ENCODE measurements around the gene PDHA2. TPM values are rescaled to one million over a fixed set of nuclear protein-coding genes. Genes with fewer than 3 reads are reported as not detected.

PDHA2 gene
- total RNA-seq, 1 donor from 2014 or later: not detected

GRCh38 chr4:95869961-95870500, 30.1 kb downstream of the PDHA2 start:
- DNase-seq: no peak
- no peak overlapping the region for H3K4me3 Mint-ChIP-seq

GRCh38 chr4:95877636-95878035, 37.7 kb downstream of the PDHA2 start:
- DNase-seq: no peak
- no peaks in the 10 kb centered on the region for H3K9me3 Mint-ChIP-seq
- no peaks in the 10 kb centered on the region for H3K36me3 Mint-ChIP-seq (ENCODE audit: low read depth)
- intact Hi-C loops (cut with micrococcal nuclease): no loop called here
- no peaks in the 10 kb centered on the region for H3K27me3 Mint-ChIP-seq
- H3K4me3 Mint-ChIP-seq: no peak overlapping the region
- no peak overlapping the region for H3K27ac Mint-ChIP-seq
- no peaks in the 10 kb centered on the region for H3K4me1 Mint-ChIP-seq

More at GRCh38 chr4:95869961-95870500, 30.1 kb downstream of the PDHA2 start:
- Mint-ChIP-seq H3K27ac (no peak overlapping the region), H3K9me3 (no peaks in the 10 kb centered on the region), H3K36me3 (ENCODE audit: low read depth) (no peaks in the 10 kb centered on the region), H3K27me3 (no peaks in the 10 kb centered on the region), H3K4me1 (no peaks in the 10 kb centered on the region)
- intact Hi-C loops (cut with micrococcal nuclease): no loop called here

- DNase-seq: no peak
- no peaks in the 10 kb centered on the region for H3K36me3 Mint-ChIP-seq (ENCODE audit: low read depth)
- H3K4me3 Mint-ChIP-seq: no peak overlapping the region
- intact Hi-C loops (cut with micrococcal nuclease): no loop called here
- no peaks in the 10 kb centered on the region for H3K9me3 Mint-ChIP-seq
- no peaks in the 10 kb centered on the region for H3K27me3 Mint-ChIP-seq
- no peaks in the 10 kb centered on the region for H3K4me1 Mint-ChIP-seq
- H3K27ac Mint-ChIP-seq: no peak overlapping the region
Measured at GRCh38 chr4:95887551-95887950, 47.7 kb downstream of the PDHA2 start.

GRCh38 chr4:95889662-95890061, 49.8 kb downstream of the PDHA2 start:
- intact Hi-C loops (cut with micrococcal nuclease): no loop called here
- Mint-ChIP-seq H3K9me3 (no peaks in the 10 kb centered on the region), H3K36me3 (ENCODE audit: low read depth) (no peaks in the 10 kb centered on the region), H3K27me3 (no peaks in the 10 kb centered on the region), H3K27ac (no peak overlapping the region), H3K4me3 (no peak overlapping the region), H3K4me1 (no peaks in the 10 kb centered on the region)
- no peak for DNase-seq
